Endothelial cell of umbilical vein (primary cell): ENCODE results near the gene NT5M. TPM values are rescaled to one million over a fixed set of nuclear protein-coding genes. Genes with fewer than 3 reads are reported as not detected.

Experiments
- BruUV-seq: library from RNA; stranded (reverse); fragments of 400-500 nt; replicated peaks from 2 replicates; lab custom pipeline; 2021; lab: Mats Ljungman, UMichigan
- CTCF ChIA-PET: fragments of 300-600, 350-600 bp; sonication (Branson Sonifier 250); formaldehyde crosslinking; loops from one replicate; lab custom pipeline; 2021; ENCODE audit warnings: antibody characterized with exemption, inconsistent platforms; lab: Charles Lee
- POLR2A ChIA-PET: fragments of 300-600, 350-600 bp; sonication (Branson Sonifier 250); formaldehyde crosslinking; loops from one replicate; lab custom pipeline; 2021; ENCODE audit warnings: antibody characterized with exemption, inconsistent platforms; lab: Charles Lee
- DNase-seq: peaks from one replicate; pipeline ENCODE4 v3.0.0-alpha.2; 2011; ENCODE audit warnings: low read depth, low spot score
- FAIRE-seq: peaks from 2 replicates; lab custom pipeline; 2011; peaks lifted over from hg19 to GRCh38; lab: Jason Lieb, UNC
- H2AFZ ChIP-seq: 2 replicates; pipeline ENCODE4 v1.6.0; 2012; ENCODE audit warnings: low read depth, low read length, control low read depth, inconsistent platforms
- H3K27ac ChIP-seq: 2 replicates; pipeline ENCODE4 v1.5.1; 2011; ENCODE audit warnings: low read depth, mild to moderate bottlenecking, control low read depth, low read length, moderate library complexity; ENCODE audit not compliant: insufficient read depth
- H3K27me3 ChIP-seq, 2 experiments: 2 replicates each; pipeline versions ENCODE4 v1.6.0 to v1.6.1; 2011; ENCODE audit warnings: low read length in 2 of 2, mixed read lengths in 1 of 2; ENCODE audit not compliant: control insufficient read depth in 2 of 2, insufficient read depth in 2 of 2
- H3K36me3 ChIP-seq, 2 experiments: 2 replicates in 1 of 2; 3 replicates in 1 of 2; pipeline ENCODE4 v1.5.1; 2011; ENCODE audit warnings: low read length in 2 of 2, mild to moderate bottlenecking in 1 of 2, moderate library complexity in 1 of 2; ENCODE audit not compliant: control insufficient read depth in 2 of 2, insufficient read depth in 2 of 2; ENCODE audit errors: extremely low read depth in 1 of 2
- H3K4me1 ChIP-seq: 3 replicates; pipeline ENCODE4 v1.5.1; 2011; ENCODE audit warnings: mild to moderate bottlenecking, low read length; ENCODE audit not compliant: control insufficient read depth, insufficient read depth; ENCODE audit errors: extremely low read depth
- H3K4me2 ChIP-seq: 2 replicates; pipeline ENCODE4 v1.6.1; 2011; ENCODE audit warnings: low read length, control low read depth, mixed read lengths; ENCODE audit not compliant: insufficient read depth
- H3K4me3 ChIP-seq, 3 experiments: fragments of 200-600 bp in 1 of 3; sonication (generic), shearing (Covaris generic) in 1 of 3; replicated peaks in 1 of 3; 2 replicates each; pipeline ENCODE4 v1.5.1; 2011 to 2016; ENCODE audit warnings: control low read depth in 3 of 3, low read length in 3 of 3, mild to moderate bottlenecking in 2 of 3, inconsistent platforms in 1 of 3, low read depth in 1 of 3, moderate library complexity in 1 of 3; ENCODE audit not compliant: insufficient read depth in 1 of 3
- H3K79me2 ChIP-seq: 2 replicates; pipeline ENCODE4 v1.6.0; 2012; ENCODE audit warnings: low read length, inconsistent platforms; ENCODE audit not compliant: control insufficient read depth, insufficient read depth
- H3K9ac ChIP-seq: replicated peaks from 2 replicates; pipeline ENCODE3; 2011; ENCODE audit warnings: low read length, control low read depth; ENCODE audit not compliant: insufficient read depth; ENCODE audit errors: extremely low read depth
- H3K9me1 ChIP-seq: replicated peaks from 3 replicates; pipeline ENCODE4 v1.6.0; 2011; ENCODE audit warnings: mild to moderate bottlenecking, low read length; ENCODE audit not compliant: control insufficient read depth, insufficient read depth; ENCODE audit errors: extremely low read depth
- H3K9me3 ChIP-seq: replicated peaks from 2 replicates; pipeline ENCODE4 v1.5.1; 2012; ENCODE audit warnings: low read length, inconsistent platforms; ENCODE audit not compliant: control insufficient read depth, insufficient read depth
- H4K20me1 ChIP-seq: replicated peaks from 2 replicates; pipeline ENCODE3; 2011; ENCODE audit warnings: mild to moderate bottlenecking, low read length; ENCODE audit not compliant: control insufficient read depth, insufficient read depth; ENCODE audit errors: extremely low read depth
- CTCF ChIP-seq, 2 donors: IDR thresholded peaks; 1 replicate in 1 of 2; 2 replicates in 1 of 2; pipeline ENCODE4 v1.5.1; 2011; ENCODE audit warnings: low read length in 2 of 2, mild to moderate bottlenecking in 2 of 2, moderate library complexity in 2 of 2, control low read depth in 1 of 2, inconsistent platforms in 1 of 2, low read depth in 1 of 2; ENCODE audit not compliant: insufficient read depth in 1 of 2; ENCODE audit errors: extremely low read depth in 1 of 2
- EZH2 ChIP-seq: IDR thresholded peaks from 2 replicates; pipeline ENCODE4 v1.6.1; 2012; ENCODE audit warnings: borderline replicate concordance, low read depth, mild to moderate bottlenecking, moderate library complexity, low read length, inconsistent platforms; ENCODE audit not compliant: severe bottlenecking
- FOS ChIP-seq: IDR thresholded peaks from 2 replicates; pipeline ENCODE4 v1.6.1; 2011; ENCODE audit warnings: mild to moderate bottlenecking, low read length, moderate library complexity, borderline replicate concordance; ENCODE audit not compliant: insufficient read depth
- GATA2 ChIP-seq: IDR thresholded peaks from 2 replicates; pipeline ENCODE4 v1.7.0; 2011; ENCODE audit warnings: low read depth, mild to moderate bottlenecking, moderate library complexity, mixed read lengths, low read length; ENCODE audit not compliant: insufficient read length, insufficient read depth
- JUN ChIP-seq: IDR thresholded peaks from 2 replicates; pipeline ENCODE4 v1.6.1; 2011; ENCODE audit warnings: borderline replicate concordance, low read depth; ENCODE audit not compliant: insufficient read length, insufficient read depth
- MAX ChIP-seq: IDR thresholded peaks from 2 replicates; pipeline ENCODE4 v1.6.1; 2011; ENCODE audit not compliant: insufficient read depth, insufficient read length
- MYC ChIP-seq: IDR thresholded peaks from one replicate; pipeline ENCODE4 v1.6.1; 2011; ENCODE audit warnings: mild to moderate bottlenecking, low read depth, low read length
- POLR2A ChIP-seq: IDR thresholded peaks from 2 replicates; pipeline ENCODE4 v1.6.1; 2012; ENCODE audit warnings: low read depth, mild to moderate bottlenecking, control low read depth, low read length
- POLR2AphosphoS5 ChIP-seq: IDR thresholded peaks from 2 replicates; pipeline ENCODE4 v1.6.1; 2012; ENCODE audit warnings: low read depth, mild to moderate bottlenecking, control low read depth, low read length, moderate library complexity; ENCODE audit not compliant: insufficient read depth
- dilution Hi-C: fragments of 300-500 bp; cut with MboI; formaldehyde crosslinking; loops from one replicate; pipeline ENCODE4 v1.15.0; 2019; ENCODE audit warnings: low sequenced_read_pairs; ENCODE audit not compliant: extremely low pct_ligation_motif_present
- intact Hi-C: fragments of 100-400 bp; cut with micrococcal nuclease; formaldehyde crosslinking; loops from one replicate; pipeline ENCODE4 v1.10.0; 2022
- polyA plus RNA-seq, 4 experiments: library from polyadenylated mRNA; depleted of rRNA in 3 of 4; stranded (reverse) in 3 of 4; unstranded in 1 of 4; fragments of >200 nt; gene quantifications; 2 replicates each; pipeline versions ENCODE4 v1.2.1 to v1.2.3, GENCODE V29; 2011 to 2012; ENCODE audit warnings: missing spikeins in 1 of 4
- total RNA-seq: library from RNA; stranded (reverse); gene quantifications from 2 replicates; pipeline ENCODE4 v1.2.3, GENCODE V29; 2021

Gene NT5M
- total and polyA plus RNA-seq, 2 donors (not counting 3 experiments of a cell fraction or from before 2014, with no cell fraction given): 0.91 to 3.0 TPM

DNA sequence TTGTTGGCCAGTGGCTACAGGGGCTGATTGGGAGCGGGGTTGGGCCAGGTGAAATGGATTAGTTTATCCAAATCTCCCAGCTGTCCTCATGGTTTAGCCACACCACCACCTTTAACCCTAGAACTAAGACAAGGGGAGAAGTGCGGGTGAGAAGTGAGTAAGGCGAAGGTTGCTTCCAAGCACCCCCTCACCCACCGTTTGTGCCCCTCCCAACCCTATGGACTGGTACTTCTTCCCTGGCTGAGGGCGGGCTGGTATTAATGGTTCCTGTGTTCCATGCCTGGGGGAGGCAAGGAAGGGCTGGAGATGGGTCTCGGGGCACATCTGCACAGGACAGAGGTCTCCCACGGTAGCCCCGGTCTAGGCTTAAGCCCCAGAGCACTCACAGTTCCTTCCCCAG lies 25.1 kb downstream of the NT5M start:
- TF ChIP-seq MYC (no peak), POLR2AphosphoS5 (no peak), FOS (no peak), JUN (no peak), CTCF (IDR thresholded peaks at IDR 0.05; ENCODE audit: extremely low read depth in 1 of 2, insufficient read depth in 1 of 2, low read depth in 1 of 2, low read length in 2 of 2) (no peak), MAX (no peak), GATA2 (no peak), EZH2 (no peak), POLR2A (no peak)
- no peak for DNase-seq
- H4K20me1 ChIP-seq: no peaks in the 10 kb centered on the region
- H3K9me1 ChIP-seq: no peaks in the 10 kb centered on the region
- no TSS peak for BruUV-seq
- H3K9me3 ChIP-seq: no peaks in the 10 kb centered on the region
- intact Hi-C loops (no loop called here), dilution Hi-C loops (no loop called here)
- H3K4me3 ChIP-seq: no peak overlapping the region
- no peaks in the 10 kb centered on the region for H3K36me3 ChIP-seq
- H3K27ac ChIP-seq: no peak overlapping the region
- H3K4me1 ChIP-seq: no peaks in the 10 kb centered on the region
- ChIA-PET CTCF (no interaction called here), POLR2A (no interaction called here)
- H3K79me2 ChIP-seq: no peaks in the 10 kb centered on the region
- H3K27me3 ChIP-seq: no peaks in the 10 kb centered on the region
- no peak overlapping the region for H3K9ac ChIP-seq
- no peak for FAIRE-seq
- no peak overlapping the region for H3K4me2 ChIP-seq
- H2AFZ ChIP-seq: no peak overlapping the region
